Liver (tissue), 9 donors: ENCODE data around the gene DYNC1H1. TPM values are rescaled to one million over a fixed set of nuclear protein-coding genes. Genes with fewer than 3 reads are reported as not detected.

ENCODE experiments used
- DNase-seq: peaks from one replicate; pipeline ENCODE4 v3.0.0-alpha.2; 2017; ENCODE audit warnings: low spot score
- H3K27ac ChIP-seq, 2 donors: one replicate each; pipeline ENCODE4 v1.7.0; 2013; ENCODE audit warnings: inconsistent platforms in 2 of 2, low read length in 2 of 2, control low read depth in 1 of 2, low read depth in 1 of 2, mild to moderate bottlenecking in 1 of 2
- H3K27me3 ChIP-seq, 4 donors: one replicate each; pipeline versions ENCODE4 v1.6.1 to v1.7.0; 2013; ENCODE audit warnings: low read length in 3 of 4, inconsistent platforms in 1 of 4, mild to moderate bottlenecking in 1 of 4, moderate library complexity in 1 of 4; ENCODE audit not compliant: control insufficient read depth in 4 of 4, insufficient read depth in 4 of 4
- H3K36me3 ChIP-seq, 4 donors: one replicate each; pipeline versions ENCODE4 v1.6.1 to v1.7.0; 2013; ENCODE audit warnings: low read length in 3 of 4, mild to moderate bottlenecking in 3 of 4, low read depth in 1 of 4, moderate library complexity in 1 of 4; ENCODE audit not compliant: control insufficient read depth in 4 of 4, insufficient read depth in 3 of 4
- H3K4me1 ChIP-seq, 4 donors: one replicate each; pipeline versions ENCODE4 v1.6.1 to v1.7.0; 2013; ENCODE audit warnings: low read length in 3 of 4, mild to moderate bottlenecking in 3 of 4, moderate library complexity in 1 of 4; ENCODE audit not compliant: control insufficient read depth in 4 of 4, insufficient read depth in 4 of 4
- H3K4me3 ChIP-seq, 3 donors: one replicate each; pipeline versions ENCODE4 v1.6.1 to v1.7.0; 2013; ENCODE audit warnings: low read length in 3 of 3, control low read depth in 1 of 3, low read depth in 1 of 3, mild to moderate bottlenecking in 1 of 3
- H3K9ac ChIP-seq, 2 donors: one replicate each; pipeline ENCODE4 v1.7.0; 2013; ENCODE audit warnings: low read length in 2 of 2, mild to moderate bottlenecking in 2 of 2, moderate library complexity in 2 of 2, control low read depth in 1 of 2, low read depth in 1 of 2
- H3K9me3 ChIP-seq, 4 donors: one replicate each; pipeline versions ENCODE4 v1.6.1 to v1.7.0; 2013; ENCODE audit warnings: low read length in 3 of 4; ENCODE audit not compliant: control insufficient read depth in 4 of 4
- EGR1 ChIP-seq, 2 donors: IDR thresholded peaks; 2 replicates each; pipeline ENCODE4 v1.6.1; 2016 to 2018; ENCODE audit warnings: antibody characterized with exemption in 2 of 2, low read depth in 2 of 2
- FOXA1 ChIP-seq: IDR thresholded peaks from 2 replicates; pipeline ENCODE4 v1.6.1; 2016; ENCODE audit warnings: antibody characterized with exemption
- FOXA2 ChIP-seq: IDR thresholded peaks from 2 replicates; pipeline ENCODE4 v1.6.1; 2016; ENCODE audit warnings: antibody characterized with exemption
- HNF4A ChIP-seq, 2 donors: conservative IDR thresholded peaks; 2 replicates each; pipeline ENCODE4 v1.6.1; 2016; ENCODE audit warnings: antibody characterized with exemption in 2 of 2, mild to moderate bottlenecking in 2 of 2
- HNF4G ChIP-seq: IDR thresholded peaks from 2 replicates; pipeline ENCODE4 v1.6.1; 2016; ENCODE audit warnings: antibody characterized with exemption
- JUND ChIP-seq, 2 donors: IDR thresholded peaks; 2 replicates each; pipeline ENCODE4 v1.6.1; 2016; ENCODE audit warnings: antibody characterized with exemption in 2 of 2
- MAX ChIP-seq: IDR thresholded peaks from 2 replicates; pipeline ENCODE4 v1.6.1; 2016; ENCODE audit warnings: antibody characterized with exemption
- NR2F2 ChIP-seq: IDR thresholded peaks from 2 replicates; pipeline ENCODE4 v1.6.1; 2016; ENCODE audit warnings: antibody characterized with exemption
- RAD21 ChIP-seq, 2 donors: IDR thresholded peaks; 2 replicates each; pipeline ENCODE4 v1.6.1; 2016; ENCODE audit warnings: antibody characterized with exemption in 2 of 2, mild to moderate bottlenecking in 2 of 2
- RXRA ChIP-seq, 2 donors: IDR thresholded peaks; 2 replicates each; pipeline ENCODE4 v1.6.1; 2017 to 2018; ENCODE audit warnings: antibody characterized with exemption in 2 of 2, mild to moderate bottlenecking in 1 of 2
- SP1 ChIP-seq: IDR thresholded peaks from 2 replicates; pipeline ENCODE4 v1.6.1; 2018; ENCODE audit warnings: antibody characterized with exemption, mild to moderate bottlenecking
- TAF1 ChIP-seq: conservative IDR thresholded peaks from 2 replicates; pipeline ENCODE4 v1.6.1; 2016; ENCODE audit warnings: antibody characterized with exemption, mild to moderate bottlenecking
- YY1 ChIP-seq: IDR thresholded peaks from 2 replicates; pipeline ENCODE4 v1.6.1; 2016; ENCODE audit warnings: antibody characterized with exemption, mild to moderate bottlenecking
- ZBTB33 ChIP-seq: IDR thresholded peaks from 2 replicates; pipeline ENCODE4 v1.6.1; 2016; ENCODE audit warnings: antibody characterized with exemption
- WGBS: extraction: QIAGEN DNeasy Blood & Tissue Kit; methylation state at CpG from one replicate; pipeline ENCODE4 v1.1.7; 2013; 5-methylcytosine and 5-hydroxymethylcytosine counted together
- polyA plus RNA-seq, 2 donors: library from polyadenylated mRNA; stranded (reverse) in 1 of 2; unstranded in 1 of 2; fragments of 200-250 nt in 1 of 2; fragments of >200 nt in 1 of 2; fragmentation: Nextera tagmentation in 1 of 2; extraction: Ambion mirVana in 1 of 2; gene quantifications; one replicate each; pipeline versions ENCODE4 v1.2.1 to v1.2.3, GENCODE V29; 2013 to 2015
- total RNA-seq, 2 donors: library from RNA; depleted of rRNA; stranded (reverse); fragments of >200 nt; gene quantifications; one replicate each; pipeline ENCODE4 v1.2.3, GENCODE V29; 2014
- TF ChIP-seq, protein P1 (sequence below): IDR thresholded peaks from 2 replicates; pipeline ENCODE4 v1.6.1; 2016; ENCODE audit warnings: antibody characterized with exemption, mild to moderate bottlenecking
- TF ChIP-seq, protein P2 (sequence below): IDR thresholded peaks from 2 replicates; pipeline ENCODE4 v1.6.1; 2016; ENCODE audit warnings: antibody characterized with exemption
- TF ChIP-seq, protein P3 (sequence below): fragments of 150-350 bp; IDR thresholded peaks from 2 replicates; pipeline ENCODE4 v1.5.1; 2017; ENCODE audit warnings: improper control_type of control experiment, low read depth, low read length; ENCODE audit not compliant: missing input control
- donor health status: healthy.
- donor health status: healthy.
- donor health status: healthy.
- donor health status: healthy.
- donor health status: healthy.

Gene DYNC1H1
- total and polyA plus RNA-seq, 4 donors, result 50.3 to 201 (median 82.6) TPM

DNA sequence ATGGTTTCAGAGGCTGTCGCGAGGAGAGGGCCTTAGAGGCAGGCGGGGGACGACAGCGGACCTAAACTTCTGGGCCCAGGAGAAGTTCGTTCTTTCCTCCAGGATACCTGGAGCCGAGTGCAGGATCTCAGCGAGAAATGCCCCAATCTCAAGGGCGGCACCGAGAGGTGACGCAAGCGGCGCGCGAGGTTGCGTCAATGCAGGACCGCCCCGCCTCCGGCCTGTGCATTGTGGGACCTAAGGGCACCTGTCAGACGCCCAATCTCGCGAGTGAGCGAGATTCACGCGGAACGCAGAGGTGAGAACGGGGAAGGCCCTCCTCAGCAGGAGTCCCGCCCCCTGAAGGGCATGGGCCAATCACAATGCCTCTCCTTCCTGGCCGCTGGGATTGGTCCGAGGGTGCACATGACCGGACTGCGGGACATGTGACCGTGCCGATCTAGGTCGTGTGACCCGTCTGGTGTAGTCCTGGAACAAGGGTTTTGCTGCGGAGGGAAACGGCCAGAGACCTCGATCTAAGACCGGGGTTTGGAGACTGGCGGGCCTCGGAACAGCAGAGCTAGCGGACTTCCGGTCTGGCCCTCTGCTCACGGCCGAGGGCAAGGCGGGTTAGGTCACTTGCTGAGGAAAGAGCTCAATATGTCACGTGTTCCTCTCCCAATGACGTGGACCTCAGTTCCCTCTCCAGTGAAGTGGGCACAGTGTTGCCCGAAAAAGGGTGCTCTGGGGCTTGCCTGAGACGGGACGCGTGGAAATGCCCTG, 16.3 kb upstream of the DYNC1H1 start (continued):
- TF ChIP-seq YY1 (peak; percentile 88), HNF4A (conservative IDR thresholded peaks at IDR 0.05) (peak in 1 of 2 donors; percentile 32), FOXA2 (no peak)

- WGBS, result 4% methylated on average over 29 of the region's 29 CpGs
- peaks cover 5 to 12% (median 8%) of the 10 kb centered on the region in 4 donors for H3K4me1 ChIP-seq
These were observed 15.6 kb upstream of the DYNC1H1 start for GRCh38 chr14:101948666-101949216.

GRCh38 chr14:101950100-101950499, 14.3 kb upstream of the DYNC1H1 start:
- Histone ChIP-seq H3K27ac (no peak overlapping the region), H3K4me1 (peaks cover 5 to 12% (median 8%) of the 10 kb centered on the region in 4 donors), H3K9ac (no peak overlapping the region), H3K27me3 (no peaks in the 10 kb centered on the region), H3K4me3 (no peak overlapping the region), H3K36me3 (no peaks in the 10 kb centered on the region), H3K9me3 (no peaks in the 10 kb centered on the region)
- DNase-seq, result no peak
- TF ChIP-seq YY1, result no peak
- TF ChIP-seq ZBTB33, result no peak
- TF ChIP-seq NR2F2, result no peak
- no peak for TF ChIP-seq MAX
- no peak for TF ChIP-seq RAD21 (IDR thresholded peaks at IDR 0.05)
- TF ChIP-seq TAF1, result no peak
- TF ChIP-seq JUND (IDR thresholded peaks at IDR 0.05), result no peak
- TF ChIP-seq, protein P1, sequence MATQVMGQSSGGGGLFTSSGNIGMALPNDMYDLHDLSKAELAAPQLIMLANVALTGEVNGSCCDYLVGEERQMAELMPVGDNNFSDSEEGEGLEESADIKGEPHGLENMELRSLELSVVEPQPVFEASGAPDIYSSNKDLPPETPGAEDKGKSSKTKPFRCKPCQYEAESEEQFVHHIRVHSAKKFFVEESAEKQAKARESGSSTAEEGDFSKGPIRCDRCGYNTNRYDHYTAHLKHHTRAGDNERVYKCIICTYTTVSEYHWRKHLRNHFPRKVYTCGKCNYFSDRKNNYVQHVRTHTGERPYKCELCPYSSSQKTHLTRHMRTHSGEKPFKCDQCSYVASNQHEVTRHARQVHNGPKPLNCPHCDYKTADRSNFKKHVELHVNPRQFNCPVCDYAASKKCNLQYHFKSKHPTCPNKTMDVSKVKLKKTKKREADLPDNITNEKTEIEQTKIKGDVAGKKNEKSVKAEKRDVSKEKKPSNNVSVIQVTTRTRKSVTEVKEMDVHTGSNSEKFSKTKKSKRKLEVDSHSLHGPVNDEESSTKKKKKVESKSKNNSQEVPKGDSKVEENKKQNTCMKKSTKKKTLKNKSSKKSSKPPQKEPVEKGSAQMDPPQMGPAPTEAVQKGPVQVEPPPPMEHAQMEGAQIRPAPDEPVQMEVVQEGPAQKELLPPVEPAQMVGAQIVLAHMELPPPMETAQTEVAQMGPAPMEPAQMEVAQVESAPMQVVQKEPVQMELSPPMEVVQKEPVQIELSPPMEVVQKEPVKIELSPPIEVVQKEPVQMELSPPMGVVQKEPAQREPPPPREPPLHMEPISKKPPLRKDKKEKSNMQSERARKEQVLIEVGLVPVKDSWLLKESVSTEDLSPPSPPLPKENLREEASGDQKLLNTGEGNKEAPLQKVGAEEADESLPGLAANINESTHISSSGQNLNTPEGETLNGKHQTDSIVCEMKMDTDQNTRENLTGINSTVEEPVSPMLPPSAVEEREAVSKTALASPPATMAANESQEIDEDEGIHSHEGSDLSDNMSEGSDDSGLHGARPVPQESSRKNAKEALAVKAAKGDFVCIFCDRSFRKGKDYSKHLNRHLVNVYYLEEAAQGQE, result no peak
- TF ChIP-seq FOXA1, result no peak
- TF ChIP-seq RXRA (IDR thresholded peaks at IDR 0.05), result no peak
- TF ChIP-seq EGR1 (IDR thresholded peaks at IDR 0.05; ENCODE audit: low read depth in 2 of 2), result no peak
- TF ChIP-seq SP1, result no peak
- TF ChIP-seq FOXA2, result no peak
- TF ChIP-seq, protein P2, sequence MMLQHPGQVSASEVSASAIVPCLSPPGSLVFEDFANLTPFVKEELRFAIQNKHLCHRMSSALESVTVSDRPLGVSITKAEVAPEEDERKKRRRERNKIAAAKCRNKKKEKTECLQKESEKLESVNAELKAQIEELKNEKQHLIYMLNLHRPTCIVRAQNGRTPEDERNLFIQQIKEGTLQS, result no peak
- no peak for TF ChIP-seq HNF4G
- TF ChIP-seq, protein P3, sequence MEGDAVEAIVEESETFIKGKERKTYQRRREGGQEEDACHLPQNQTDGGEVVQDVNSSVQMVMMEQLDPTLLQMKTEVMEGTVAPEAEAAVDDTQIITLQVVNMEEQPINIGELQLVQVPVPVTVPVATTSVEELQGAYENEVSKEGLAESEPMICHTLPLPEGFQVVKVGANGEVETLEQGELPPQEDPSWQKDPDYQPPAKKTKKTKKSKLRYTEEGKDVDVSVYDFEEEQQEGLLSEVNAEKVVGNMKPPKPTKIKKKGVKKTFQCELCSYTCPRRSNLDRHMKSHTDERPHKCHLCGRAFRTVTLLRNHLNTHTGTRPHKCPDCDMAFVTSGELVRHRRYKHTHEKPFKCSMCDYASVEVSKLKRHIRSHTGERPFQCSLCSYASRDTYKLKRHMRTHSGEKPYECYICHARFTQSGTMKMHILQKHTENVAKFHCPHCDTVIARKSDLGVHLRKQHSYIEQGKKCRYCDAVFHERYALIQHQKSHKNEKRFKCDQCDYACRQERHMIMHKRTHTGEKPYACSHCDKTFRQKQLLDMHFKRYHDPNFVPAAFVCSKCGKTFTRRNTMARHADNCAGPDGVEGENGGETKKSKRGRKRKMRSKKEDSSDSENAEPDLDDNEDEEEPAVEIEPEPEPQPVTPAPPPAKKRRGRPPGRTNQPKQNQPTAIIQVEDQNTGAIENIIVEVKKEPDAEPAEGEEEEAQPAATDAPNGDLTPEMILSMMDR, result no peak
- TF ChIP-seq HNF4A (conservative IDR thresholded peaks at IDR 0.05), result no peak
- 73% methylated on average over 4 of the region's 4 CpGs for WGBS

More at GRCh38 chr14:101948666-101949216, 15.6 kb upstream of the DYNC1H1 start:
- Histone ChIP-seq H3K9ac (peak overlapping the region; percentile 70 to 100), H3K36me3 (no peaks in the 10 kb centered on the region), H3K27ac (peak overlapping the region; percentile 93 to 97), H3K9me3 (no peaks in the 10 kb centered on the region), H3K4me3 (peak overlapping the region; percentile 60 to 97 (median 73)), H3K27me3 (no peaks in the 10 kb centered on the region)
- no peak for DNase-seq
- TF ChIP-seq HNF4G (no peak), ZBTB33 (no peak)
